GM21360 (cell line): ENCODE measurements around the gene FAM177B.
A peak's percentile ranks its signal among the peaks of the same experiment; 100 is the strongest.

Experiments used
- ATAC-seq: cut with Tn5 transposase; IDR thresholded peaks from one replicate; pipeline ENCODE4 v1.9.1; 2021; ENCODE audit warnings: mild to moderate bottlenecking, moderate library complexity; ENCODE audit not compliant: unreplicated experiment

Gene FAM177B

DNA sequence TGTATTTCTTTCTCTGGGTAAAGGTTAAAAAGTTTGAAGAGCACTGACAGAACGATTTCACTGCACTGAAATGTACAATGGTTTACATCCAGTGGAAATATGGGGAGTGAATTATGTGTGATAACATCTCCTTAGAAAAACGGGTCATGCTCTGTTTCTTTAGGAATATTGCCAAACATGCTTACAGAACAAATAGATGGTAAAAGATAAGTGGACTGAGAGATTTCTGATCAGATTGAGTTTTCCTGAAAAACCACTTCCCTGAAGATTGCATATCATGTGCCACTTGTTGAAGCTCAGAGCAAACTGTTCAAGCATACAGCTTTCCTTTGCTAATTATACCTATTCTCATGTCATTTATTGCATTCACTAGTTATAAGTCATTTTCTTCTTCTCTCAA is 47.9 kb downstream of the FAM177B start:
- ATAC-seq = no peak

GRCh38 chr1:222785529-222785928 is 48.5 kb downstream of the FAM177B start:
- no peak for ATAC-seq

DNA sequence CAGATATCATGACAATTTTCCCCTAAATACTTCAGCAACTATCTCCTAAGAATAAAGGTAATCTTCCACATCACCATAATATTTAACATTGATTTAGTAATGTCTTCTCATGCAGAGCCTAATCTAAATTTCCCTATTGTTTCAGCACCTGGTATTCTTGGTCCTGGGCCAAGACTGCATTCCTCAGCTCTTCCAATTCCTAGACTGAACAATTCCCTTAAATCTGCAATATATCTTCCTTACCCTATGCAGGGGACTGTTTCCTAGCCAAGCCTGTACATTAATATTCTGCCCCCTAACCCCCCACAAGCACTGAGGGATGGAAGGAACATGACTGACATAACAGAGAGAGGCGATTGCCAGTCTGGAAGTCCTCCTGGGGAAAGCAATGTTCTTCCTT is 49.1 kb downstream of the FAM177B start:
- no peak for ATAC-seq

- no peak for ATAC-seq
Observed at GRCh38 chr1:222787729-222788128, 50.7 kb downstream of the FAM177B start.

DNA sequence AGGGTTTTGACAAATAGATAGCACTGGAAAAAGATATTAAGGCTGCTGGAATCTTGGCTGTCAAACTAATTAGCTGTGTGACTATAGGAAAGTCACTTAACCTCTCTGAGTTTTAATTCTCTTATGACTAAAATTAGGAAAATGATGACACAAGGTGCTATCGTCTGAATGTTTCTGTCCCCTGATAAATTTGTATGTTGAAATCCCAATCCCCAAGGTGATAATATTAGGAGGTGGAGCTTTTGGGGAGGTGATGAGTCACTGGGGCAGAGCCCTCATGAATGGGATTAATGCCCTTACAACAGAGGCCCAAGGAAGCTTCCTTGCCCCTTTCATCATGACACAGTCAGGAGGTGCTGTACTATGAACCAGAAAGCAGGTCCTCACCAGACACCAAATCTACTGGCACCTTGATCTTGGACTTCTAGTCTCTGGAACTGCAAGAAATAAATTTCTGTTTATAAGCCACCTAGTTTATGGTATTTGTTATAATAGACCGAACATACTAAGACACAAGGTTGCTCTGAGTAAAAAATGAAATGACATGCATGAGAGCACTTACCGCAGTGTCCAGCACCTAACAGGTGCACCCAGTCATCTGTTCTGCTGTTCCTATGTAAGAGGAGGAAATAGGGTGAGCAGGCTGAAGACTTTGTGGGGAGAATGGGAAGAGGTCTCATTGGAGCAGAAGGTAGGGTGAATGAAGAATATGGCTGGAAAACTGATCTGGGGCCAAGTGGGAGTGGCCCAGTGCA is 51.6 kb downstream of the FAM177B start:
- ATAC-seq = peak; percentile 71

- no peak for ATAC-seq
Observed at GRCh38 chr1:222790115-222790514, 53.1 kb downstream of the FAM177B start.

- ATAC-seq = no peak
Observed at GRCh38 chr1:222790520-222790919, 53.5 kb downstream of the FAM177B start.

DNA sequence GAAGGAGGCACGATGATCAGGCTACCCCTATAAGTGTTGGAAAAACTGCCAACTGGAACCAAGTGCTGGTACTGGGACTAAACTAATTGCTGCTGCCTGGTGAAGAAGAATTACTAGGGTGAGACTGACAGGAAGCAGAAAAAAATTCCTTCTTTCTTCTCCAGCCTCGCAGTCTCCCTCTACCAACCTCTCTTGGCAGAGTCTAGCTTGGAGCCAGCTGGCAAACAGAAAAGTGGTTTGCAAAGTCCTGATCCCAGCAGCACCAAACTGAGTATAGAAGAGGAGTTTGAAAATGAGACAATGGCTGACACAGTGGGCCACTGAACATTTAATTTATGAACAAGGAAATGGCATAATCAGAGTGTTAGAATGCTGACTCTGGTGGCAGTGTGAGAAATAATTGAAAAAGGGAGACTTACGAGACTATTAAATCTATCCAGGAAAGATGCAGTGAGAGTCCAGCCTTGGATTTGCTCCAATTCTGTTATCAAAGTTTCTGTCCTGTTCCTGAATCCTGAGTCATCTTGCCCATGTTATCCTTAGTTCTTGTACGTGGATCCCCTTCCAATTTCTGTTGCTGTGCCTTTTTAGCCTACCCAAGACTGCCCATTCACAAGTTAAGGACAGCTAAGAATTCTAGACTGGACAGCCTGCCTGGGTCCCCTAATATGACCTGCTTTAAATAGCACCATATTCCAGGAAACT is 54.2 kb downstream of the FAM177B start:
- ATAC-seq = no peak

DNA sequence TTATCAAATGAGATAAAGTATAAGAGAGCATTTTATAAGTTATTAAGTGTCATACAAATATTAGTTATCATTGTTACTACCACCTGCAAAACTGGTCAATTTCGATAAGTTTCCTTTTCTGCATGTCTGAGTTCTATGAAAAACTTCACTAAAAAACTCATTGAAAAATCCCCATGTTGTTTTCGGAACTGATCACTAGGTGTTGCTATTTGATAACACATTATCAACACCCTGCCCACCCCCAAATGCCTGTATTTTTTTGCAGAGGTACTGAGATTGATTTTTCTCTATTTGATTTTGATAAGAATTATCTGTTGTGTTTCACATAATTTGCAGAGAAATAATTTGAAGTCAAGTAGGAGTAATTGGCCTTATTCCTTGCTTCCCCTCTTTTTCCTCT is 55.7 kb downstream of the FAM177B start:
- ATAC-seq = no peak

GRCh38 chr1:222794656-222795474 is 57.9 kb downstream of the FAM177B start:
- ATAC-seq = no peak

GRCh38 chr1:222798116-222798515 is 61.1 kb downstream of the FAM177B start:
- ATAC-seq = no peak

DNA sequence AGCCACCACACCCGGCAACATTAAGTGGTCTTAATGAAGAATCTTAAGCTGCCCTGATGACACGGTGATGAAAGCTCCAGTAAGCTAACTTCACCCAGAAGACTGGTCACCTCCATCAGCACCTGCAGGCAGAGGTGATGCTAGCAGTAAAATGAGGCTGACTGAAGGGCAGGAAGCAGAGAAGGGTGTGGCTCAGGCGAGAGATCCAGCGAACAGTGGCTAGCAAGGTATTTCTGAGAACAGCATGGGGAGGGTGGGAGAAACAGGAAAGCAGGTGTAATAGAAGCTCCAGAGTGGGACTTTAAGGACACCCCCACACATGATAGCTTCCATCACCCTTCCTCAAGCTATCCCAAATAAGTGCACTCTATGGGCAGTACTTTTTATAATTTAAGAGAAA is 62.0 kb downstream of the FAM177B start:
- no peak for ATAC-seq
